Fibroblast of skin of back (primary cell): ENCODE results near the gene TNFRSF13B.
A peak's percentile ranks its signal among the peaks of the same experiment; 100 is the strongest.
"Not testable (repeated sequence)": the region's sequence is repeated elsewhere in the genome, so short reads cannot be mapped to it uniquely, and the experiment has no call there.

Experiments used
- DNase-seq: peaks from one replicate; pipeline ENCODE4 v3.0.0-alpha.2; 2013

TNFRSF13B gene

GRCh38 chr17:16906680-16907079, 65.2 kb downstream of the TNFRSF13B start:
- DNase-seq = peak; percentile 55

DNA sequence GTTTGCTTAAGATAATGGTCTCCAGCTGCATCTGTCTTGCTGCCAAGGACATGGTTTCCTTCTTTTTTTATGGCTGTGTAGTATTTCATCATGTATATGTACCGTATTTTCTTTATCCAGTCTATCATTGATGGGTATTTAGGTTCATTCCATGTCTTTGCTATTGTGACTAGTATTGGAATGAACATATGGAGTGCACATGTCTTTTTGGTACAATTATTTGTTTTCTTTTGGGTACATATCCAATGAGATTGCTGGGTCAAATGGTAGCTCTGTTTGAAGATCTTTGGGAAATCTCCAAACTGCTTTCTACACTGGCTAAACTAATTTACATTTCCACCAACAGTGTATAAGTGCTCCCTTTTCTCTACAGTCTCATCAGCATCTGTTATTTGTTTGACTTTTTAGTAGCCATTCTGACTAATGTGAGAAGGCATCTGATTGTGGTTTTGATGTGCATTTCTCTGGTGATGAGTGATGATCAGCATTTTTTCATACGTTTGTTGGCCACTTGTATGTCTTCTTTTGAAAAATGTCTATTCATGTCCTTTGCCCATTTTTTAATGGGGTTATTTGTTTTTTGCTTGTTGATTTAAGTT, 66.2 kb downstream of the TNFRSF13B start:
- DNase-seq = peak; percentile 96

GRCh38 chr17:16903070-16903469, 68.8 kb downstream of the TNFRSF13B start:
- DNase-seq = not testable (repeated sequence)

DNA sequence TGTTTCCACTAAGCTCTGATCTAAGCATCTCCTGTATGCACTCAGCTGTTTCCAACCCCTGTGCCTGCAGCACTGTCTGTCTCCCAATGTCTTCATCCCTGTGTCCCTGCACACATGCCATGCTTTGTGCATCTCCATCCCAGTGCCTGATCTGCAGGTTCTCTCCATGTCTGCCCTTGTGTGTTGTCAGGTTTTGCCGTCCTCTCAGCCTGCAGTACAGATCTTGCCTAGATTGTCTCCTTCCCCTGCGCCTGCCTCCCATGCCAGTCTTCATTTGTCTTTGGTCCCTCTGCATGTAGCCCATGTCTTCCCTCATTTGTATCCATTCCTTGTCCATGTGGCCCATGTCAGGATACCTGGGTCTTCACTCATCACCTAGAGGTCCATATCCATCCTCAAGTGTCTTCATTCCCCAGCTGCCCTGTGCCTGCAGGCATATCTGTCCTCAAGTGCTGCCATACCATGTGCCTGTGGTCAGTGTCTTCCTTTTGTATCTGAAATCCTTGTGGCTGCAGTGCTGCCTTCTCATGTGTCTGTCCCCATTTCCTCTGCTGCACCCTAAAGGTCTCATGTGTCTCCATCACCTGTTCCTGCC, 71.5 kb downstream of the TNFRSF13B start:
- DNase-seq = no peak

DNA sequence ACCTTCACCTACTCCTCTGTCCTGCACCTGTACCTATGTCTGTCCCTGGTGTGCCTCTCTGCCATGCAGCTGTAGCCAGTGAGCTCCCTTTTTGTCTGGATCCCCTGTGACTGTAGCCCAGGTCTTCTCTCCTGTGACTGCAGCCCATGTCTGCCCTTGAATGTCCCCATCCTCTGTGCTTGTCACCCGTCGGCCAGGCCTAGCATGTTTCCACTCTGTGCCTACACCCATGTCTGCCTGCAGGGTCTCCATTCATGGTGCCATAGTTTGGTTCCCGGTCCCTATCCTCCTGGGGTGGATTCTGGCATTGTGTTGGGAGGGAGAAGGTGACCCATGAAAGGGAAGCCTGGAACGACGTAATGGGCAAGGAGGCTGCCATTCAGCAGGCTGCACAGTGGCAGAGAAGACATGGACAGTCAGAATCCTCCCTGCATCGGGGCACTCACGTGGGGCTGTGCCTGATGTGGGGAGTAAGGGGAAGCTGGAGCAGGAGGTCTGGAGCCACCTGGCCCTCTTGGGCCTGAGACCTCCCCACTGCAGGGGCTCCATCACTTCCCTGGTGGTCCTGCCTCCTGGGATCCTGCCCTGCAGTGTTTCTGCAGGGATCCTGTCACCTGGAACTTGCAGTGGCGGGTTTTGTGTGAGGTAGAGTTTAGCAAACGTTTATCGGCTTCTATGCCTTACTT, 74.6 kb downstream of the TNFRSF13B start:
- DNase-seq = not testable (repeated sequence)

DNA sequence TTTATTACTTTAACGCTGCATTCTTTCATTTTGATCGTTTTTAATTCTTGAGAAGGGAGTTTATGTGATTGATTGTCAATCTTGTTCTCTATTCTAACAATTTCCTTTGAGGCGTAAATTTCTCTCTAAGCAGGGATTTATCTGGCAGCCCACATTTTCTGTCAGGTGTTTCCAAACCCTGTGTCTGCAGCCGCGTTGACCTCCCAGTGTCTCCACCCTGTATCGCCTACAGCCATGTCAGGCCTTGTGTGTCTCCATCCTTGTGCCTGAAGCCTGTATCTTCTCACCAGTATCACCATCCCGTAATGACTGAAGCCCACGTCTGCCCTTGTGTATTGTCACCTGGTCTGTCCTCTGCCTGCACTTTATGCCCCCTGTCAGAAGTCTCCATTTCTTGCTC, 75.7 kb downstream of the TNFRSF13B start:
- DNase-seq = not testable (repeated sequence)

DNA sequence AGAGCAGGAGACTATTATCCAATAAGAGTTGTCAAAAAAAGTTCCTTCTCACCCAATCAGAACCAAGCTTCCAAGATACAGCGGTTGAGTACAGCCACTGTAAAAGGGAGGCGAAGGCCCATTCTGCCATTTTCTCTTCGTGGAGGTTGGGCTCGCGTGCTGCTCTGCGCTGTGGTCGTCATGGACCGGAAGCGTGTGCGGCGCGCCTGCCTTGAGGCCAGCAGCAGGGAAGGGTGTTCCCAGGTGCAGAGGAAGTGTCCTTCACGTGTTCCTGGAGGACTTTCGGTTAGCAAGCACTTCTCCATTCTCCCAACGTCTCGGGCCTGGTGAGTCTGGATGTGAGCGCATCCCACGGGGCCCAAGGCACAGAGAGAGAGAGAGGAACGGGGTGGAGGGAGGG, 78.4 kb downstream of the TNFRSF13B start:
- not testable (repeated sequence) for DNase-seq

DNA sequence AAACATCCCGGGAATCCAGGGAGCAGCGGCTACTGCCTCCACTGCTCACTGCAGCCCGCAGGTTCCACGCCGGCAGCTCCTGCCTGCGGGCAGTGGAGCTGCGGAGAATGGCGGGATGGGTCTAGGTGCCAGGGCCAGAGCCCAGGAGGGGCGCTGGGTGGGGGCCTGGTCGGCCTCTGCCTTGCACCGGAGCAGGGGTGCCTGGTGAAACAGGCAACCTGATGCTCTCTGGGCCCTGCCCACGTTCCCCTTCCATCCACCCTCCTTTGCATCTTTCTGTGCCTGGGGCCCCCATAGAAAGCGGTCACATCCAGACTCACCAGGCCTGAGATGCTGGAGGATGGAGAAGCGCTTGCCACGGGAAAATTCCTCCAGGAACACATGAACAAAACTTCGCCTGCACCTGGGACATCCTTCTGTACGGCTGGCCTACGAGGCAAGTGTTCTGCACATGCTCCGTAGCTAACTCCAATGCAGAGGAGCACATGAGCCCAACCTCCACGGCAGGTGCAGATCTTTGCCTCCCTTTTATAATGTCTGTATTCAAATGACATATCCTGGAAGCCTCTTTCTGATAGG, 79.0 kb downstream of the TNFRSF13B start:
- not testable (repeated sequence) for DNase-seq

DNA sequence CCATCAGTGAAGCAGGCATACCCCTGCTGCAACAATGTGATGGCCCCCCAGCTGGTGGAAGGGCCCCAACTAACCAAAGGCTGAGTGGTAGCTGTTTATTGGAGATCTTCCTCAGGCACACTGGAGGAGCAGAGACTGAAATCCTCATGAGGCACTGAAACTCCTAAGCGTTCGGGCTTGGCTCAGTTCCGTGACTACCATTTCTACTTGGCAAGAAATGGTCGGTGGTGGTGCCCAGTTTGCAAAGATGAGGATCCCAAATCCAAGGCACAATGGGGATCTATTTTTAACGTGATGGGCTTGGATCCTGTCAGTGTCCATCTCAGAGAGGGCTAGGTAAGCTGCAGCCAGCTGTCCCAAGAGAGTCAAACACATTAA, 82.8 kb downstream of the TNFRSF13B start:
- no peak for DNase-seq
